RPMI7951 (cell line): ENCODE results near the gene SKA1. TPM values are rescaled to one million over a fixed set of nuclear protein-coding genes. Genes with fewer than 3 reads are reported as not detected.
A peak's percentile ranks its signal among the peaks of the same experiment; 100 is the strongest.

ENCODE experiments used
- DNase-seq: peaks from one replicate; pipeline ENCODE4 v3.0.0-alpha.2; 2012; ENCODE audit warnings: low read depth
- total RNA-seq: library from RNA; depleted of rRNA; stranded (reverse); fragments of >200 nt; shearing (Covaris generic); gene quantifications from 2 replicates; pipeline ENCODE4 v1.2.3, GENCODE V29; 2014; rRNA removed

The SKA1 gene, protein sequence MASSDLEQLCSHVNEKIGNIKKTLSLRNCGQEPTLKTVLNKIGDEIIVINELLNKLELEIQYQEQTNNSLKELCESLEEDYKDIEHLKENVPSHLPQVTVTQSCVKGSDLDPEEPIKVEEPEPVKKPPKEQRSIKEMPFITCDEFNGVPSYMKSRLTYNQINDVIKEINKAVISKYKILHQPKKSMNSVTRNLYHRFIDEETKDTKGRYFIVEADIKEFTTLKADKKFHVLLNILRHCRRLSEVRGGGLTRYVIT
- 36.4 and 37.9 TPM in 2 replicates for total RNA-seq

DNA sequence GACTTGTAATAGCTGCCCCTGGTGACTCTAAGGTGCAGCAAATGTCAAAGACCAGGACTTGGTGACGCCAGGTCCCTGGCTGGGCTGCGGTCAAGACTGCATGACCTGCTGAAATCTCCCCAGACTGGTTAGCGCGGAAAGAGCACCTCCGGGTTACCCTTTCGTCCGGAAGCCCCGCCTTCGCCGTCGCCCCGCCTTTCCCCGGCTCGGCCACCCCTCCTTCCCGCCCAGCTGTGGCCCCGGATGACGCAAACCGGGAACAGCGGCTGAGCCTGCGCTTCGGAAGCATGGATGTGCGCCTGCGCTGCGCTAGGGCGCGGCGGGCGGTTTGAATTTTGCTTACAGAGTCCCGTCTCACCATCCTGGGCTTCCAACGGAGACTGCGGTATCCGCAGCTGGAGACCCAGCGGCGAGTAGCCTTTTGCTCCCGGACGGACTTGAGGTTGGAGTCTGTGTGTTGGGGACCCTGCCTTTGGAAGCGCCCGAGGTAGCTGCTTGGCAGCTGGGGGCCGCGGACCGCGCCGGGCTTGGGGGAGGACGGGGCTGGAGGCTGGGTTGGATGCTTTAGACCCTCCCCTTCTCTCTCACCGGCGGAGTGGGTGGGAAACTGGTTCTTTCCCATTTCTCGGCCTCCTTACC, at the start of gene SKA1:
SKA1 (plus strand) TSS at position 294 of the 639 bp plus-strand sequence. CDS start 785 bp downstream, outside the sequence.
- peak; percentile 88 for DNase-seq

DNA sequence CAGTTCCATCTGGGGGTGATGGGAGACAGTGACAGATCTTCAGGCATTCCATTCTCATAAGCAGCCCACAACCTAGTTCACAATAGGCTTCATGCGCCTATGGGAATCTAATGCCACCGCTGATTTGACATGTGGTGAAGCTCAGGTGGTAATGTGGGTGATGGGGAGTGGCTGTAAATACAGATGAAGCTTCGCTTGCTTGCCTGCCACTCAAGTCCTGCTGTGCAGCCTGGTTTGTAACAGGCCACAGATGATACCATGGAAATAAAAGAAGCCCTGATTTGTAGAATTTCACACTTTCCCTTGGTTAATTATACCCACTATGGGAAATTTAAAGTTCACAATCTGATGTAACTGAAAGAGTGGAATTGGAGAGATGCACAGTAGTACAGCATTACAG, 46.9 kb upstream of the SKA1 start:
- no peak for DNase-seq

DNA sequence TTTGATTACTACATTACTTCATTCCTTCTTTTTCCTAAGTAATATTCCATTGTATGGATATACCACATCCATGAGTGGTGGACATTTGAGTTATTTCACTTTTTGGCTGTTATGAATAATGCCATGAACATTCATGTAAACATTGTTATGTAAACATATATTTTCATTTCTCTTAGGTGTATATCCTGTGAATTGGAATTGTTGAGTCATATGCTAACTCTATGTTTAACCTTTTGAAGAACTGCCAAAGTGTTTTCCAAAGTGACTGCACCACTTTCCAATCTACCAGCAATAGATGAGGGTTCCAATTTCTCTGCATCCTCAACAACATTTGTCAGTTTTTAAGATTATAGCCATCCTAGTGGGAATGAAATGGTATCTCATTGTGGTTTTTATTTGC, 44.7 kb upstream of the SKA1 start:
- no peak for DNase-seq

DNA sequence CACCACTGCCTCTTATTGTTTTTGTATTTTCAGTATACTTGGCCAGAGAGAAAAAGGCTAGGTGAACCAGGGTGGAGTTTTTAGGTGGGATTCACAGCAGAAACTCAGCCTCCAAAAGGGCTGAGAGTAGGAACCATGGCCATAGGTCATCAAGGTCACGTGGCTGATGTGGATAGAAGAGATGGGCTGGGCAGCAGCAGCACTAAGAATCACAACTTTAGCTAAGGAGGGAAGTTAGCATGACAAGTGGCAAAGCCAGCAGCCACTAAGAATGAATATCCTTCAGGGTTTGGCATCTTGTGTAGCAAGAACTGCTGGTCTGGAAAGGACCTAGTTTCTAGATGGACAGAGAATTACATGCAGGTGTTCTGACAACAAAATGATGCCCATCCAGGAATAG, 43.2 kb upstream of the SKA1 start:
- no peak for DNase-seq

- no peak for DNase-seq
Observed at GRCh38 chr18:50334546-50335152, 40.2 kb upstream of the SKA1 start.

DNA sequence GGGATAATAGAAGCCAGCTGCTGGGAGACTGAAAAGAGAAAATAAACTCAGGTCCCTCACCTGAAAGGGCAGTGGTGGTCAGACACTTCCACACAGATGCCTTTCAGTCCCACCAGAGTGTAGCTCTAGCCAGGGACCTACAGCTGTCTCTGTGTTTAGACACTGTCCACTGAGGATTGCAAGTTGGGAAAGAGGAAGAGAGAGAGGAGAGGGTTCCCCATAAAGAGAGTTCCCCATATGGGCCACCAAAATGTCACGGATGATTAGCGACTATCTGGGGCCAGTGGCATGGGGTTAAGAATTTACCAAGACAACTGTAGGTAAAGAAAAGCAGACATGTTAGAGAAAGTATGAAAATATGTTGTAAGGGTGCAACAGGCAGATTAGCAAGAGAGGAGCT, 36.7 kb upstream of the SKA1 start:
- no peak for DNase-seq

- no peak for DNase-seq
Observed at GRCh38 chr18:50338715-50339114, 36.1 kb upstream of the SKA1 start.

DNA sequence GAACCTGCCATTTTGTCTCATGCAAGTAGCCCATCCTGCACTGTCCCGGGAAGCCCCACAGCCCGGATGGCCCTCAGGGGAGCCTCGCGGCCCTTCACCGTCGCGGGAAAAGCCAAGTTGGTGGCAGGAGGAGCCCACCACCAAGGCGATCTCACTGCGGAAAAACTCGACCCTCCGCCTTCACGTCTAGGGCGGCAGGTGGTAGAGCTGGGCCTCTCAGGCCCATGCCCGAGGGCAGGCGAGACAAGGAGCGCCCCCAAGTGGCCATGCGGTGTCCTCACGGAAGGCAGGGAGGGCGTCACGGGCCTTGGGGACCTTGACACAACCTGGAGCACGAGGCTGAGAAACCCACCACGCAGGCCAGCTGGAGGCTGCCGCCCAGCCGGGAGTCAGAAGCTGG, 34.8 kb upstream of the SKA1 start:
- no peak for DNase-seq

DNA sequence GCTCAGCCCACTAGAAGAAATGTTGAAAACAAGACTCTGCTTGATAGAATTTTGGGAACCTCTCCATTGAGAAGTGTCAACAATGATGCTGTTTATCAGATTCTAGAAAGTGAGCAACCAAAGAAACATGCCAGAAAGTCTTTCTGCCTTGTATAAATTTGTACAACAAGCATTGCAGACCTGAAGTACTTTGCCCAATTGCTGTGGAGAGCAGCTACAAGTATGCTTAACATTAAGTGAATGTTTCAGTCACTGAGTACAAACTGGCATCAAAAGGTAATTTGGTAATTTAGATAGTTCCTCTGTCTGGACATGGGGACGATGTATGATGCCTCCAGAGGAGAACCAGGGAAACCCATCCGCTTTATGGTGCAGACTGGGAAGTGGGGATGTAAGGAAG, 33.4 kb upstream of the SKA1 start:
- no peak for DNase-seq

DNA sequence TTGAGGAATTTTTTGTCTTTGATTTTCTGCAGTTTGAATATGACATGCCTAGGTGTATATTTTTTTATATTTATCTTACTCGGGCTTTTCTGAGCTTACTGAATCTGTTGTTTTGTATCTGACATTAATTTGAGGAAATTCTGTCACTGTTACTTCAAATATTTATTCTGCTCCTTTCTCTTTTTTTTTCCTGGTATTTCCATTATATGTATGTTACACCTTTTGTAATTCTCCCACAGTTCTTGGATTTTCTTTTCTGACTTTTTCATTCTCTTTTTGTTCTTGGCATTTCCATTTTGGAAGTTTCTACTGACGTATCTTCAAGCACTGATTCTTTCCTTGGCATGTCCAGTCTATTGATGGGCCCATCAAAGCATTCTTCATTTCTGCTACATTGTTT, 24.1 kb upstream of the SKA1 start:
- no peak for DNase-seq

DNA sequence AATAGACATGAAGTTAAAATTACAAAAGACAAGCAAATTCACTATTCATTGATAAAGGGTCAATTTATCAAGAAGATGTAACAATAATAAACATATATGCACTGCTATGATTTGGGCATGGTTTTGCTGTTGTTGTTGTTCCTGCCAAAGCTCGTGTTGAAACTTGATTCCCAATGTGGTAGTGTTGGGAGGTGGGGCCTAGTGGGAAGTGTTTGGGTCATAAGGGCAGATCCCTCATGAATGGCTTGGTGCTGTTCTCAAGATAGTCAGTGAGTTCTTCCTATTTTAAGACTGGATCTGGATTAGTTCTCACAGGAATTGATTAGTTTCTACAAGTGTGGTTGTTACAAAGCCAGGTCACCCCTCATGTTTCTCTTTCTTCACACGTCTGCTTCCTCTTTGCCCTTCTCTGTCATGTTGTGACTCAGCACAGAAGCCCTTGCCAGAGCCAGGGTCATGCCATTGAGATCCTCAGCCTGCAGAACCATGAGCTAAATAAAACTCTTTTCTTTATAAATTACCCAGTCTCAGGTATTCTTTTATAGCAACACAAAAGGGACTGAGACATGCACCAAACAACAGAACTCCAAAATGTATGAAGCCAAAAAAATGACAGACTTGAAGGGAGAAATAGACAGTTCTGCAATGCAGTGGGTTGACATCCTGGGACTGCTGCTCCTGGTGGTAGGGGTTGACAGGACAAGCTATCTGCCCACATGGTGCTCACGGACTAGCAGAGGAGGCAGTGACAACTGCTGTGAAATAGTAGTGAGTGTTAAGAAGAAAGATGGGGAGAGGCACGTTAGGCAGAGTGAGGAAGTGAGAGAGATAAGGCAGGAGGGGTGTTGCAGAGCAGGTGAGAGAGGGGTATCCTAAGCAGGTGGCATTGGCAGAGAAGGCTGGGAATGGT, 18.6 kb upstream of the SKA1 start:
- DNase-seq: peak; percentile 15

- DNase-seq: no peak
Observed at GRCh38 chr18:50358844-50359243, 16.0 kb upstream of the SKA1 start.

GRCh38 chr18:50359806-50360205, 15.0 kb upstream of the SKA1 start:
- DNase-seq: no peak

GRCh38 chr18:50360611-50361010, 14.2 kb upstream of the SKA1 start:
- DNase-seq: no peak

DNA sequence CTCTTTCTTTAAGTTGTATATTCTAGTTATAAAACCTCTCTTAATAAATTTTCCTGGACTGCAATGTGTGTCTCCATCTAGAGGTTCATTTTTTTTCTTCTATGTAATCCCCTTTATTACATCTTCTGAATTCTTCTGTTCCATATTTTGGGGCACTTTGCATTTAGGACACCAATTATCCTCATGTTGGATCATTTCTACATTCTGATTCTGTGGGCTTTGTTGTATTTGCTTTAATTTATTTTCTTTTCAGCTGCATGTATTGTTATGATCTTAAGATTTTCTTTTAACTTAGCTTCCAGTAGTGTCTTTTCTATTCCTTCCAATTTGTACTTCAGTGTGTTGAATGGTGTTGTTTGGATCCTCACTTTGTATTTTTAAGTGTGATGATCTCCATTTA, 5.2 kb upstream of the SKA1 start:
- DNase-seq: no peak

DNA sequence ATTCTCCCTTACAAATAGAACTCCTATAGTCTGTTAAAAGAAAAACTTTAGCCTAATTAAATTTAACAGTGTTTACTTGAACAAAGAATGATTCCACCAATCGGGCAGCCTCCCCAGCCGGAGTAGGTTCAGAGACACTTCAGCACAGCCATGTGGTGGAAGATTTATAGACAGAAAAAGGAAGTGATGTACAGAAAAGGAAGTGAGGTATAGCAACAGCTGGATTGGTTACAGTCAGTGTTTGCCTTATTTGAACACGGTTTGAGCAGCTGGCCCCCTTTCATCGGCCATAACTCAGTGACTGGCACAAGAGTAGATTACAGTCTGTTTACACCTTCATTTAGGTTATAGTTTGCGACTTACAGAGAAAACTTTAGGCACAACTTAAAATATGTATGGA, 2.1 kb upstream of the SKA1 start:
- no peak for DNase-seq

DNA sequence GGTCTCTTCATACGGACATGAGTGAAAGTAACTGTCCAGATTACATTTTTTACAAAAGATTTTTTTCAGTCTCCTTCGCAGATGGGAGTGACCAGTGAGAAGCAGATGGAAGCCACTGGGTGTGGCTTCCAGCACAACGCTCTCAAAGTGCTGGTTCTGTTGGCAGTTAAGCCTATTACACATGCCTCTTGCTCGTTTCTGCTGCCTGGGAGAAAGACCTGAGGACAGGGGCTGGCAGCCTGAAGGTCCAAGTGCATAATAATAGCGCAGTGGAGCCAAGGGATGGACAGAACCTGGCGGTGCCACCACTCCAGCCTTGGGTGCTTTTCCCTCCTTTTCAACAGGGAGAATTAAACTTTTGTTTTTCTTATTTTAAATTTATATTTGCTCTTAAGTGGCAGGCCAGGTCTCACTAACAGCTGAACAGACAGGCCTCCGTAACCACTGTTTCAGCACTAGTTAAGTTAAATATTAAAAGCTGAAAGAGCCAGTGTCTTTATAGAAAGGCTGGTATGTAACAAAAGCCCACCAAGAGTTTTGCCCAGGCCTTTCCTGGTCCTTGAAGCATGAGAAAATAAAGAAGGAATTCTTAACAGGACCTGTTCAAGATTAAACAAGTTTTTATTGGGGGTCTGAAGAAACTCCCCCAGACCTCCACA, 1.2 kb upstream of the SKA1 start:
- DNase-seq: no peak

DNA sequence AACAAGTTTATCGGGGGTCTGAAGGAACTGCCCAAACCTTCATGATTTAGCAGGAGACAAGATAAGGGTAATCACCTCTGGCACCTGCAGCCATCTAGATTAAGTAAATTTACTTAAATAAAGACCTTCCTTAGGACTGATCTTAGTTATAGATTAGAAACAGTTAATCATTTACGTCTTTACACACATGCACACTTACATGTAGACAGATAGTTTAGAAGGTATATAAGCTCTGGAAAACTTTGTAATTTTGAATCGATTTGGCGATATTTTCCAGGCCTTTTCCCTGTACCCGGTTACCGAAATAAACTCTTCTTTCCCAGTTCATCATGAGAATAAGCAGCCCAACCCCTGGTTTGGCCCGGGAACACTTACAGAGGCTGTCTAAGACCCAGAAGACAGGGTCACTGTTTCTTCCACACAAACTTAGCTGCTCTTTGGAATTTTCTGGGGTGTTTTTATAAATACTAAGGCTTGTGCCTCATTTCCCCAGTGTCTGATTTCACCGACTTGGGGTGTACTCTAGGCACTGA, 560 bp upstream of the SKA1 start:
- DNase-seq: no peak

- DNase-seq: no peak
Observed at GRCh38 chr18:50377061-50377798, 2.4 kb downstream of the SKA1 start.

DNA sequence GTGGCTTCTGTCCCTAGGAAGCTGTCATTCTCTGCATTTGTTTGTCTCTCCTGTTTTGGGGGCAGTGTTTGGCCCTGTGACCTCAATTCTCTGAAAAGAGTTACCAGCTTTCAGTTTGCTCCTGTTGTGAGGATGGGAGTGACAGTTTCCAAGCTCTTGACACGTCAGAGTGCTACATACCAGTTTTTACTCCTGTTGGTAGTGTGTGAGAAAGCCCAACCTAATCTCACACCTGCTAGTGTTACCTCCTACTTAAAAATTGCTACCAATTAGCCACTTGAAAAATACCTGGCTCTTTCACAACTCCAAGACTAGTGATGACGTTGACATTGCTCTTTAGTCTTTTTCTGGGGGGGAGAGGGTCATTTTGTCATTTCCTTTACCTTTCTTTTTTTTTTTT, 14.1 kb downstream of the SKA1 start:
- DNase-seq: no peak

DNA sequence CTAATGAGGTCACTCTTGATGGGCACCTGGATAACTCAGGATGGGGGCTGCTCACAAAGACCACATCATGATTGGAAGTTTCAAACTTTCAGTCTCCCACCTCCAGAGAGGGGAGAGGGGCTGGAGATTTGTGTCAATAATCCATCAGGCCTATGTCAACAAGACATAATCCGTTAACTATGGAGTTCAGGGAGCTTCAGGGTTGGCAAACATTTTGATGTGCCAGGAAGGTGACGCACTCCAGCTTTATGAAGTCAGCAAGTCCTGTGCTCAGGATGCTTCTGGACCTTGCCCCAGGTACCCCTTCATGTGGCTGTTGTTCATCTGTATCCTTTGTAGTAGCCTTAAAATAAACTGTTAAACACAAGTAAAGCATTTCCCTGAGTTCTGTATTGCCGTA, 19.0 kb downstream of the SKA1 start:
- no peak for DNase-seq
